IMR-90 (cell line): ENCODE data around the gene CNIH2. TPM values are rescaled to one million over a fixed set of nuclear protein-coding genes. Genes with fewer than 3 reads are reported as not detected.

Experiments
- ATAC-seq: fragments of 200-7000 bp; cut with Tn5 transposase; 2 replicates; pipeline ENCODE4 v1.9.1; 2020; ENCODE audit warnings: low read depth, mild to moderate bottlenecking, moderate library complexity
- BruUV-seq: library from RNA; stranded (reverse); fragments of 400-500 nt; replicated peaks from 2 replicates; lab custom pipeline; 2021; lab: Mats Ljungman, UMichigan
- CTCF ChIA-PET: fragments of 300-600 bp; formaldehyde crosslinking; extraction: SDS; loops from one replicate; lab custom pipeline; 2021; ENCODE audit warnings: antibody characterized with exemption; lab: Yijun Ruan, JAX
- POLR2A ChIA-PET: fragments of 300-600 bp; sonication (Branson Sonifier 250); formaldehyde crosslinking; loops from one replicate; lab custom pipeline; 2022; ENCODE audit warnings: antibody characterized with exemption; ENCODE audit not compliant: unreplicated experiment; lab: Charles Lee
- DNase-seq: peaks from one replicate; pipeline ENCODE4 v3.0.0; 2013
- H2AFZ ChIP-seq: replicated peaks from 2 replicates; pipeline ENCODE3; 2013; ENCODE audit warnings: low read length, mild to moderate bottlenecking; ENCODE audit not compliant: poor library complexity
- H2AK5ac ChIP-seq: 2 replicates; pipeline ENCODE4 v1.6.1; 2013; ENCODE audit warnings: low read depth, low read length, inconsistent platforms
- H2AK9ac ChIP-seq: replicated peaks from 2 replicates; pipeline ENCODE3; 2013; ENCODE audit warnings: mild to moderate bottlenecking, low read depth, low read length, moderate library complexity; ENCODE audit not compliant: poor library complexity
- H2BK120ac ChIP-seq: 2 replicates; pipeline ENCODE4 v1.6.1; 2013; ENCODE audit warnings: low read depth, low read length, inconsistent platforms
- H2BK15ac ChIP-seq: 3 replicates; pipeline ENCODE4 v1.6.1; 2013; ENCODE audit warnings: low read depth, low read length, inconsistent platforms
- H2BK20ac ChIP-seq: 2 replicates; pipeline ENCODE4 v1.6.1; 2013; ENCODE audit warnings: low read depth, mild to moderate bottlenecking, inconsistent platforms, low read length, moderate library complexity
- H2BK5ac ChIP-seq: 2 replicates; pipeline ENCODE4 v1.6.1; 2013; ENCODE audit warnings: mild to moderate bottlenecking, low read depth, low read length, inconsistent platforms; ENCODE audit not compliant: poor library complexity, severe bottlenecking
- H3K14ac ChIP-seq: replicated peaks from 2 replicates; pipeline ENCODE4 v1.6.1; 2013; ENCODE audit warnings: low read depth, low read length, inconsistent platforms
- H3K18ac ChIP-seq: 2 replicates; pipeline ENCODE4 v1.6.1; 2013; ENCODE audit warnings: low read depth, low read length, control low read depth
- H3K23ac ChIP-seq: 2 replicates; pipeline ENCODE4 v1.6.1; 2013; ENCODE audit warnings: low read depth, low read length, inconsistent platforms
- H3K27ac ChIP-seq: 2 replicates; pipeline ENCODE4 v1.5.1; 2013; ENCODE audit warnings: mild to moderate bottlenecking, control low read depth, low read length; ENCODE audit not compliant: insufficient read depth
- H3K27me3 ChIP-seq: 2 replicates; pipeline ENCODE4 v1.6.1; 2013; ENCODE audit warnings: low read length; ENCODE audit not compliant: control insufficient read depth, insufficient read depth
- H3K36me3 ChIP-seq: 2 replicates; pipeline ENCODE4 v1.6.1; 2013; ENCODE audit warnings: low read length, mixed read lengths; ENCODE audit not compliant: control insufficient read depth, insufficient read depth
- H3K4ac ChIP-seq: 2 replicates; pipeline ENCODE4 v1.6.1; 2013; ENCODE audit warnings: low read depth, low read length, inconsistent platforms
- H3K4me1 ChIP-seq: 2 replicates; pipeline ENCODE4 v1.6.1; 2013; ENCODE audit warnings: low read length, mixed read lengths; ENCODE audit not compliant: control insufficient read depth, insufficient read depth
- H3K4me2 ChIP-seq: 2 replicates; pipeline ENCODE4 v1.6.1; 2013; ENCODE audit warnings: low read depth, mild to moderate bottlenecking, control low read depth, low read length, moderate library complexity
- H3K4me3 ChIP-seq: 2 replicates; pipeline ENCODE4 v1.5.1; 2013; ENCODE audit warnings: low read depth, mild to moderate bottlenecking, control low read depth, low read length, moderate library complexity; ENCODE audit not compliant: insufficient read depth
- H3K56ac ChIP-seq: 2 replicates; pipeline ENCODE4 v1.6.1; 2013; ENCODE audit warnings: low read length, inconsistent platforms; ENCODE audit not compliant: insufficient read depth; ENCODE audit errors: extremely low read depth
- H3K79me1 ChIP-seq, 2 experiments: 2 replicates each; pipeline ENCODE4 v1.6.1; 2013; ENCODE audit warnings: low read length in 2 of 2, inconsistent platforms in 1 of 2, low read depth in 1 of 2
- H3K9ac ChIP-seq: 2 replicates; pipeline ENCODE4 v1.6.1; 2013; ENCODE audit warnings: low read depth, low read length, control low read depth
- H3K9me1 ChIP-seq: 2 replicates; pipeline ENCODE4 v1.6.1; 2013; ENCODE audit warnings: low read length, inconsistent platforms; ENCODE audit not compliant: insufficient read depth
- H3K9me3 ChIP-seq: 2 replicates; pipeline ENCODE4 v1.6.1; 2013; ENCODE audit warnings: low read length; ENCODE audit not compliant: control insufficient read depth, insufficient read depth
- H4K20me1 ChIP-seq: 2 replicates; pipeline ENCODE4 v1.6.1; 2013; ENCODE audit warnings: low read length, inconsistent platforms; ENCODE audit not compliant: insufficient read depth
- H4K5ac ChIP-seq: 2 replicates; pipeline ENCODE4 v1.6.1; 2013; ENCODE audit warnings: mild to moderate bottlenecking, low read depth, low read length, control low read depth
- H4K8ac ChIP-seq, 2 experiments: 2 replicates each; pipeline ENCODE4 v1.6.1; 2013; ENCODE audit warnings: low read depth in 2 of 2, low read length in 2 of 2, control low read depth in 1 of 2, inconsistent platforms in 1 of 2
- H4K91ac ChIP-seq: 2 replicates; pipeline ENCODE4 v1.6.1; 2013; ENCODE audit warnings: low read depth, low read length, inconsistent platforms; ENCODE audit not compliant: insufficient read depth
- FOS ChIP-seq: fragments of 150-350 bp; IDR thresholded peaks from 2 replicates; pipeline ENCODE4 v1.6.1; 2016; ENCODE audit warnings: low read depth, low read length
- RAD21 ChIP-seq: IDR thresholded peaks from 2 replicates; pipeline ENCODE4 v1.6.1; 2012; ENCODE audit warnings: low read length, improper control_type of control experiment
- SMC3 ChIP-seq: fragments of 150-350 bp; IDR thresholded peaks from 2 replicates; pipeline ENCODE4 v1.6.1; 2016; ENCODE audit warnings: low read depth, mild to moderate bottlenecking, antibody characterized with exemption, low read length, moderate library complexity
- WGBS, 2 experiments: methylation state at CpG; one replicate each; pipeline versions ENCODE4 v1.1.5 to v1.1.7; 2013; ENCODE audit warnings: missing lambda C conversion rate in 2 of 2; ENCODE audit not compliant: insufficient read length in 1 of 2; ENCODE audit errors: extremely low coverage in 2 of 2; 5-methylcytosine and 5-hydroxymethylcytosine counted together
- dilution Hi-C: fragments of 300-500 bp; cut with HindIII; formaldehyde crosslinking; loops from one replicate; pipeline ENCODE4 v1.14.3; 2018; ENCODE audit warnings: low sequenced_read_pairs; ENCODE audit not compliant: unreplicated experiment
- in situ Hi-C: fragments of 300-500 bp; cut with MboI; formaldehyde crosslinking; loops from 3 replicates; pipeline ENCODE4 v1.14.3; 2019; ENCODE audit warnings: low sequenced_read_pairs, inconsistent platforms, mixed read lengths
- intact Hi-C: fragments of 100-400 bp; cut with micrococcal nuclease; formaldehyde crosslinking; loops from 2 replicates; pipeline ENCODE4 v1.10.0; 2022
- polyA plus RNA-seq, 3 experiments: library from polyadenylated mRNA; depleted of rRNA; stranded (reverse); fragments of >200 nt; gene quantifications; 2 replicates each; pipeline ENCODE4 v1.2.3, GENCODE V29; 2012; ENCODE audit warnings: low replicate concordance in 1 of 3
- total RNA-seq: library from RNA; depleted of rRNA; stranded (reverse); fragments of >200 nt; gene quantifications from 2 replicates; pipeline ENCODE4 v1.2.3, GENCODE V29; 2012

Gene CNIH2
- total and polyA plus RNA-seq, 2 of the 4 experiments (the other 2 are of a cell fraction): 0.54 to 3.4 TPM

- Histone ChIP-seq H2AK9ac (no peak overlapping the region), H2AFZ (no peak overlapping the region), H4K91ac (no peak overlapping the region), H3K4me3 (no peak overlapping the region), H2BK15ac (no peak overlapping the region), H2AK5ac (no peak overlapping the region), H4K5ac (no peak overlapping the region), H2BK20ac (no peak overlapping the region), H3K14ac (no peak overlapping the region), H3K18ac (no peak overlapping the region), H3K4ac (no peak overlapping the region), H3K9ac (no peak overlapping the region), H3K4me2 (no peak overlapping the region), H2BK120ac (no peak overlapping the region), H3K56ac (no peak overlapping the region), H3K9me1 (no peaks in the 10 kb centered on the region), H3K36me3 (peaks cover 59% of the 10 kb centered on the region), H4K20me1 (no peaks in the 10 kb centered on the region), H3K27ac (no peak overlapping the region), H3K27me3 (no peaks in the 10 kb centered on the region), H4K8ac (no peak overlapping the region), H2BK5ac (no peak overlapping the region), H3K9me3 (no peaks in the 10 kb centered on the region), H3K23ac (no peak overlapping the region), H3K79me1 (no peaks in the 10 kb centered on the region), H3K4me1 (no peaks in the 10 kb centered on the region)
- 96% methylated on average over 13 of the region's 14 CpGs; no CpG with 5 or more reads in 1 of the 2 experiments for WGBS, 2 experiments
- intact Hi-C loops (no loop called here), in situ Hi-C loops (no loop called here), dilution Hi-C loops (no loop called here)
- TF ChIP-seq RAD21 (no peak), FOS (no peak), SMC3 (no peak)
- ChIA-PET CTCF (no interaction called here), POLR2A (no interaction called here)
- DNase-seq (no peak), ATAC-seq (no peak)
- BruUV-seq: no TSS peak
These were observed 47.0 kb upstream of the CNIH2 start for GRCh38 chr11:66230978-66231377.
